SH-SY5Y (cell line): ENCODE data around the gene MATN4.

Experiments
- GATA2 ChIP-seq: IDR thresholded peaks from 2 replicates; pipeline ENCODE4 v1.6.1; 2011; ENCODE audit warnings: mild to moderate bottlenecking, low read depth, low read length
- GATA3 ChIP-seq: IDR thresholded peaks from 2 replicates; pipeline ENCODE4 v1.6.1; 2011; ENCODE audit warnings: low read depth, mild to moderate bottlenecking, low read length, moderate library complexity

GRCh38 chr20:45258259-45258658, 49.8 kb downstream of the MATN4 start:
- TF ChIP-seq GATA2 (no peak), GATA3 (no peak)
